Measurements from ENCODE around the gene APBB2.
"Not testable (repeated sequence)": the region's sequence is repeated elsewhere in the genome, so short reads cannot be mapped to it uniquely, and the experiment has no call there.

APBB2 gene

GRCh38 chr4:41095192-41095872 lies 119.0 kb downstream of the APBB2 start:
- DNase-seq: no peak

- DNase-seq: no peak
Measured at GRCh38 chr4:41092128-41092527, 122.2 kb downstream of the APBB2 start.

- no peak for DNase-seq
Measured at GRCh38 chr4:41081847-41082246, 132.5 kb downstream of the APBB2 start.

GRCh38 chr4:41080976-41081375 lies 133.4 kb downstream of the APBB2 start:
- DNase-seq: no peak

GRCh38 chr4:41079881-41080560 lies 134.3 kb downstream of the APBB2 start:
- DNase-seq: no peak

GRCh38 chr4:41077628-41078027 lies 136.7 kb downstream of the APBB2 start:
- no peak for DNase-seq

GRCh38 chr4:41076481-41076880 lies 137.9 kb downstream of the APBB2 start:
- DNase-seq: no peak

- no peak for DNase-seq
Measured at GRCh38 chr4:41074215-41074614, 140.1 kb downstream of the APBB2 start.

- DNase-seq: no peak
Measured at GRCh38 chr4:41072021-41072777, 142.1 kb downstream of the APBB2 start.

- DNase-seq: no peak
Measured at GRCh38 chr4:41070516-41071281, 143.6 kb downstream of the APBB2 start.

- DNase-seq: no peak
Measured at GRCh38 chr4:41069838-41070237, 144.5 kb downstream of the APBB2 start.

- DNase-seq: no peak
Measured at GRCh38 chr4:41069257-41069656, 145.1 kb downstream of the APBB2 start.

- DNase-seq: no peak
Measured at GRCh38 chr4:41067369-41067768, 147.0 kb downstream of the APBB2 start.

- DNase-seq: no peak
Measured at GRCh38 chr4:41066049-41066448, 148.3 kb downstream of the APBB2 start.

- no peak for DNase-seq
Measured at GRCh38 chr4:41065434-41066006, 148.8 kb downstream of the APBB2 start.

GRCh38 chr4:41064953-41065352 lies 149.4 kb downstream of the APBB2 start:
- no peak for DNase-seq

- DNase-seq: no peak
Measured at GRCh38 chr4:41061482-41062185, 152.7 kb downstream of the APBB2 start.

- no peak for DNase-seq
Measured at GRCh38 chr4:41060352-41061334, 153.7 kb downstream of the APBB2 start.

- DNase-seq: not testable (repeated sequence)
Measured at GRCh38 chr4:41059411-41059810, 154.9 kb downstream of the APBB2 start.

- DNase-seq: no peak
Measured at GRCh38 chr4:41058426-41058825, 155.9 kb downstream of the APBB2 start.

- DNase-seq: no peak
Measured at GRCh38 chr4:41057467-41057866, 156.9 kb downstream of the APBB2 start.
